C4-2B (cell line): ENCODE data around the gene PRKD1.

Experiments used
- H3K27ac ChIP-seq: fragments of 450-650 bp; 2 replicates; pipeline ENCODE4 v1.5.1; 2017
- ZFX ChIP-seq: fragments of 450-650 bp; IDR thresholded peaks from 2 replicates; pipeline ENCODE4 v1.6.1; 2017
- TF ChIP-seq, protein P1 (sequence below): fragments of 450-650 bp; conservative IDR thresholded peaks from 2 replicates; pipeline ENCODE4 v1.5.1; 2017; ENCODE audit warnings: mild to moderate bottlenecking

The PRKD1 gene

DNA sequence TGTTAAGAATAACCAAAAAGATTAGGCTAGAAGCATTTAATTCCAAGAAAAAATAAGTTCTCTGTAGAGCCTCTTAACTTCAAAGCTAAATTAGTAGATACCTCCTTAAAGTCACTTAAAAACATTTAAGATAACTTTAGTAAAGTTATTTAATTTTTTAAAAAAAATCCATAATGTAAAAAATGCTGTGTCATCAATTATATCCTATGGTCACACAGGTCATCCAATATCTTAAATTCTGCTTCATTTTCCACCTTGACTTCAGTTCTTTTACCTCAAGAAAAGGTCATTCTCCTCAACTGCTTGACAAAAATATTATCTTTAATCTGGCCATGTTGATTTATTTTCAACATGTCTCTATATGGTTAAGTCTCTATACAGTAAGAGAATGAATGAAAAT, 274.3 kb downstream of the PRKD1 start:
- no peak for TF ChIP-seq ZFX
- TF ChIP-seq, protein P1, sequence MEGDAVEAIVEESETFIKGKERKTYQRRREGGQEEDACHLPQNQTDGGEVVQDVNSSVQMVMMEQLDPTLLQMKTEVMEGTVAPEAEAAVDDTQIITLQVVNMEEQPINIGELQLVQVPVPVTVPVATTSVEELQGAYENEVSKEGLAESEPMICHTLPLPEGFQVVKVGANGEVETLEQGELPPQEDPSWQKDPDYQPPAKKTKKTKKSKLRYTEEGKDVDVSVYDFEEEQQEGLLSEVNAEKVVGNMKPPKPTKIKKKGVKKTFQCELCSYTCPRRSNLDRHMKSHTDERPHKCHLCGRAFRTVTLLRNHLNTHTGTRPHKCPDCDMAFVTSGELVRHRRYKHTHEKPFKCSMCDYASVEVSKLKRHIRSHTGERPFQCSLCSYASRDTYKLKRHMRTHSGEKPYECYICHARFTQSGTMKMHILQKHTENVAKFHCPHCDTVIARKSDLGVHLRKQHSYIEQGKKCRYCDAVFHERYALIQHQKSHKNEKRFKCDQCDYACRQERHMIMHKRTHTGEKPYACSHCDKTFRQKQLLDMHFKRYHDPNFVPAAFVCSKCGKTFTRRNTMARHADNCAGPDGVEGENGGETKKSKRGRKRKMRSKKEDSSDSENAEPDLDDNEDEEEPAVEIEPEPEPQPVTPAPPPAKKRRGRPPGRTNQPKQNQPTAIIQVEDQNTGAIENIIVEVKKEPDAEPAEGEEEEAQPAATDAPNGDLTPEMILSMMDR: no peak
- H3K27ac ChIP-seq: no peak overlapping the region

DNA sequence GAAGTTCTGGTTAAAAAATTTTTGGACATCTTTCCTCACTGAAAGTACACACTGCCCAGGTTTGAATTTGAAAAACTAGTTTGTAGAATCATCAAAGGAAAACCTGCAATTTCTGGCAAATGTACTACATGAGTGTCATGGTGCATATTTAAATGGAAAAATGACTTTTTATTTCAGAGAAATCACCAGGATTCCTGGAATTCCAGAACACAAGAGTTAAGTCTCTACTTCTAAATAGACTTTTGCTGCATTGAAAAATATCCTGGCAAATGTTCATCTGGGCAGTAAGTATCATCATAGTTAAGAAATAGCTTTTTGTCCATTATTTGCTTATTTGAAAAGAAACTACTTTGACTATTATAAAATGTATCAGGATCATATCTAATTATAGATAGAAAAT, 275.1 kb downstream of the PRKD1 start:
- TF ChIP-seq, protein P1: no peak
- no peak for TF ChIP-seq ZFX
- no peak overlapping the region for H3K27ac ChIP-seq

DNA sequence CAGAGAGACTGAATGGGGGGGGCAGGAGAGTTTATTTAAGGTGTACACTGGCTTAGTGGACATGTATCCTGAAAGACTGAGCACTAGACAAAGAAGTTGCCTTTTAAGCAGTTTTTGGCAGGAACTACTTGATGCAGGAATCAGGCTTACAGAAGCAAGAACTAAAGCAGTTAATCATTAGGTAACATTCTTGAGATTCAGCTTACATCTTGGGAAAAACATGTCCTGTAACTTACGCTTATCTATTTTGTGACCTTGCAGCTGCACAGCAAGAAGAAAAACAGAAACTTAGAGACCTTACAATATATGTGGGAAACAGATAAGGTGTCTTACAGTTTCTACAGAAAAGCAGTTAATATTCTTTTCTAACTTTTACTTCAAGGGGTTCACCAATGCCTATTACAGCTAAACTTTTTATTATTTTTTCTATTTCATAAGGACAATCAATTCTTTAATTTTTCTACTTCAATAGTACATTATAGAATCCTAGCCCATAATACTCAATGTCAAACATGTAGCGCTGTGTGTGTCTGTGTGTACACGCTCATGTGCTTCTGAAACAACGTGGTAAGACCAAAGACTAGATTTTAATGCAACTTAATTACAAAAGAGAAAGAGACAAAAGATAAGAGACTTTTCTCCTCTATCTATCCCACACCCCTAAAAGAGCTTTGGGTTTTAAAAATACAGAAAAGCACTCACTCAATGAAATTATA, 276.9 kb downstream of the PRKD1 start:
- H3K27ac ChIP-seq: no peak overlapping the region
- TF ChIP-seq, protein P1: no peak
- no peak for TF ChIP-seq ZFX

DNA sequence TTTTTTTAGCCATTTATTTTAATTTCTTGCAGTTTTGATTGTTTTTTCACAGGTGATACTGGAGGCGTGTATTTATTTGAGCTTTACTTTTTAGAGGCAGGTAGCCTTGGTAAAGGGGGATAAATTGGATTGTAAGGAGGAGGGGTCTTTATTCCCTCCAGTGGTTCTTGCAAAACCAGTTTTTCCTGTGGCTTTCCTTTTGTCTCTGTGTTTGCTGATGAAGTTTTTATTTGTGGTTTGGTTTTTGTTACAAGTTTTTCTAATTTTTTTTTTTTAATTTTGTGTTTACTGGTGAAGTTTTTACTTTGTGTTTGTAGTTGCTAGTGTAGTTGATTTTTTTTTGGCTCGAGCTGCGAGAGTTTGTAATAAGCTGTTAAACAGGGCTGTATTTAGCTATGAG, 278.5 kb downstream of the PRKD1 start:
- H3K27ac ChIP-seq: no peak overlapping the region
- no peak for TF ChIP-seq ZFX
- TF ChIP-seq, protein P1: no peak

DNA sequence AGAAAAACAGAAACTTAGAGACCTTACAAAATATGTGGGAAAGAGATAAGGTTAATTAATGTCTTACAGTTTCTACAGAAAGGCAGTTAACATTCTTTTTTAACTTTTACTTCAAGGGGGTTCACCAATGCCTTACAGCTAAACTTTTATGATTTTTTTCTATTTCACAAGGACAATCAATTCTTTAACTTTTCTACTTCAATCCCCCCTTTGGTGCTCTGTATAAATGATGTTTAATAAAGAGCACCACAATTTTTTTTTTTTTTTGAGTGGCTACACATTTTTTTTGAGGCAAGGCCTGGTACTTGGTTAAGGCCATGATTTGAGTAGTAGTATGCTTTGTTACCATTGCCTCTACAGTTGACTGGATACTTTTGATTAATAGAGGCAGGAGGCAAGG, 279.6 kb downstream of the PRKD1 start:
- no peak overlapping the region for H3K27ac ChIP-seq
- TF ChIP-seq, protein P1: no peak
- no peak for TF ChIP-seq ZFX

DNA sequence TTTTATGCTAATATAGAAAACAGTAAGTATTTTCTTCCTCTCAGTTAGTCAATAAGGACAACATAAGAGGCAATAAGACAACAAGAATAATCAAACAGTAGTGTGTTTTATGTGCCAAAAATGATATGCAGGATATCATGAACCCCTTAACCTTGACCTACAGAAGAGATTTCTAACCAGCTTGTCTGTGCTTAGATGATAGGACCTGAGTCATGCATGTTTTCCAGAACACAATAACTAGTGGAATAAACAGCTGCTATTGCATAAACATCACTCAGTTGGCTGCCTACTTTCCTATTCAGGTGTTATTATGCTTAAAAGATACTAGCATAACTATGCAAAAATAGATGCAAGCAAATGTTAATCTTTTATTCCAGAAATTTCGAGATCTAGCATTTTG, 282.5 kb downstream of the PRKD1 start:
- TF ChIP-seq, protein P1: no peak
- TF ChIP-seq ZFX: no peak
- no peak overlapping the region for H3K27ac ChIP-seq

DNA sequence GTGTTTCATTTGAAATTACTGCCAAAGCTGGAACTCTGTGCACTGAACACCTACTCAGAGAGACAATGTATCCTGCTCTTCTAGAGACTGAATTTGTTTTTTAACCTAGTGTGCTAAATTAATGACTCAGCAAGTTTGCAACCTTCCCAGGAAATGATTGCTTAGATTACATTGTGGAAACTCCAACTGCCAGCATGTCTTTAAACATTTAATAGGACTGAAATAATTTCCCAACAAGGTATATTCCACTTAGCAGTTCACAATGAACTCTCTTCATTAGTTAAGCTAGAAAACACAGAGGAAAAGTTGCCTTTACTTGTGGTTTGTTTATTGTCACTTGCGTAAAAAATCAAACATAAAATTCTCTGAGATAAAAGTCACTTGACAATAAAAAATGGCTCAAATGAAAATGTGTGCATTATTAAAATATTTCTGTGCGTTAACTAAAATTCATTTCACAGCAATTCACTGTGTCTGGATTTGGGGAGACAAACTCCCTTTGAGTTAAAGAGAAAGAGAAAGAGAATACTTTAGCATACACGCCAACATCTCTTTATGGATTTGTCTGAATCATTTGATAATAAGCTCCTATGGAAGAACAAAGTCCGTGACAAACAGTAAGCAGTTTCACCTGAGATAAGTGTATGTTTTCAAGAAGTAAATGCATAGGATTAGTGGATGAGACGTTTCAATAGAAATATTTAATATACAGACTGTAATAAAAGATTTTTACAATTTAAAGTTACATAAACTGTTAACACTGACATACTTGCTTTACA, 284.0 kb downstream of the PRKD1 start:
- no peak for TF ChIP-seq ZFX
- TF ChIP-seq, protein P1: no peak
- no peak overlapping the region for H3K27ac ChIP-seq
